H1 (cell line): ENCODE measurements around the gene MIGA1. TPM values are rescaled to one million over a fixed set of nuclear protein-coding genes. Genes with fewer than 3 reads are reported as not detected.

Experiments
- CTCF ChIA-PET: fragments of 300-600 bp; sonication (Branson Sonifier 250); formaldehyde crosslinking; loops from one replicate; lab custom pipeline; 2021; ENCODE audit not compliant: partially characterized antibody; lab: Charles Lee
- POLR2A ChIA-PET: fragments of 300-600 bp; sonication (Branson Sonifier 250); formaldehyde crosslinking; loops from one replicate; lab custom pipeline; 2021; ENCODE audit warnings: inconsistent platforms; ENCODE audit not compliant: partially characterized antibody; lab: Charles Lee
- DNase-seq, 2 experiments: peaks; one replicate each; pipeline versions ENCODE4 v3.0.0 to v3.0.0-alpha.2; 2010 to 2022; ENCODE audit warnings: low spot score in 2 of 2, low read depth in 1 of 2, mixed read lengths in 1 of 2
- FAIRE-seq: peaks from 2 replicates; lab custom pipeline; 2011; peaks lifted over from hg19 to GRCh38; lab: Jason Lieb, UNC
- H2AFZ ChIP-seq: 2 replicates; pipeline ENCODE4 v1.8.1; 2012; ENCODE audit warnings: low read length, inconsistent platforms
- H2AK5ac ChIP-seq: 2 replicates; pipeline ENCODE4 v1.6.1; 2013; ENCODE audit warnings: low read depth, low read length
- H2BK120ac ChIP-seq: replicated peaks from 2 replicates; pipeline ENCODE3; 2013; ENCODE audit warnings: low read depth, low read length, inconsistent platforms
- H2BK12ac ChIP-seq: 2 replicates; pipeline ENCODE4 v1.6.1; 2013; ENCODE audit warnings: low read depth, low read length
- H2BK15ac ChIP-seq: 2 replicates; pipeline ENCODE4 v1.6.1; 2013; ENCODE audit warnings: low read length
- H2BK20ac ChIP-seq: 2 replicates; pipeline ENCODE4 v1.6.1; 2013; ENCODE audit warnings: low read length
- H2BK5ac ChIP-seq: 2 replicates; pipeline ENCODE4 v1.6.1; 2013; ENCODE audit warnings: low read depth, low read length
- H3K14ac ChIP-seq: 2 replicates; pipeline ENCODE4 v1.6.1; 2013; ENCODE audit warnings: inconsistent platforms; ENCODE audit not compliant: insufficient read length
- H3K18ac ChIP-seq: 2 replicates; pipeline ENCODE4 v1.6.1; 2013; ENCODE audit warnings: low read length; ENCODE audit errors: extremely low read depth
- H3K23ac ChIP-seq: 2 replicates; pipeline ENCODE4 v1.6.1; 2013; ENCODE audit warnings: inconsistent platforms; ENCODE audit not compliant: insufficient read length
- H3K23me2 ChIP-seq: 2 replicates; pipeline ENCODE4 v1.6.1; 2013; ENCODE audit warnings: low read depth, low read length
- H3K27ac ChIP-seq: 2 replicates; pipeline ENCODE4 v1.6.1; 2011; ENCODE audit warnings: low read depth, low read length, inconsistent platforms
- H3K27me3 ChIP-seq, 4 experiments: replicated peaks in 1 of 4; 1 replicate in 1 of 4; 2 replicates in 3 of 4; pipeline versions ENCODE4 v1.6.1 to v1.8.1; 2011 to 2013; ENCODE audit warnings: low read length in 3 of 4, mild to moderate bottlenecking in 3 of 4, inconsistent platforms in 2 of 4, mixed read lengths in 2 of 4, moderate library complexity in 1 of 4; ENCODE audit not compliant: control insufficient read depth in 3 of 4, insufficient read depth in 3 of 4; ENCODE audit errors: extremely low read depth in 1 of 4
- H3K36me3 ChIP-seq, 4 experiments: 2 replicates each; pipeline versions ENCODE4 v1.6.1 to v1.8.1; 2011 to 2013; ENCODE audit warnings: mild to moderate bottlenecking in 4 of 4, low read length in 3 of 4, moderate library complexity in 2 of 4, control low read depth in 1 of 4, inconsistent platforms in 1 of 4; ENCODE audit not compliant: insufficient read depth in 4 of 4, control insufficient read depth in 2 of 4
- H3K4ac ChIP-seq: replicated peaks from 2 replicates; pipeline ENCODE3; 2013; ENCODE audit warnings: low read length, low read depth, mixed read lengths, inconsistent platforms; ENCODE audit not compliant: insufficient read length
- H3K4me1 ChIP-seq, 4 experiments: replicated peaks in 1 of 4; 1 replicate in 1 of 4; 2 replicates in 3 of 4; pipeline versions ENCODE4 v1.6.1 to v1.8.1; 2011 to 2013; ENCODE audit warnings: low read length in 3 of 4, inconsistent platforms in 2 of 4, mixed read lengths in 1 of 4; ENCODE audit not compliant: insufficient read depth in 4 of 4, control insufficient read depth in 3 of 4
- H3K4me2 ChIP-seq, 2 experiments: 2 replicates each; pipeline versions ENCODE4 v1.6.1 to v1.8.1; 2011 to 2013; ENCODE audit warnings: low read depth in 2 of 2, low read length in 2 of 2, control low read depth in 1 of 2, inconsistent platforms in 1 of 2, mild to moderate bottlenecking in 1 of 2; ENCODE audit not compliant: insufficient read depth in 1 of 2
- H3K4me3 ChIP-seq, 4 experiments: fragments of 200-600, 300-600 bp in 1 of 4; sonication (generic), shearing (Covaris generic), sonication (Bioruptor Twin) in 1 of 4; 2 replicates each; pipeline versions ENCODE4 v1.5.1 to v1.8.1; 2011 to 2016; ENCODE audit warnings: low read length in 4 of 4, low read depth in 3 of 4, control low read depth in 2 of 4, inconsistent platforms in 2 of 4, mild to moderate bottlenecking in 2 of 4, mixed read lengths in 1 of 4, moderate library complexity in 1 of 4; ENCODE audit not compliant: insufficient read depth in 2 of 4; ENCODE audit errors: extremely low read depth in 1 of 4
- H3K56ac ChIP-seq: replicated peaks from 2 replicates; pipeline ENCODE3; 2013; ENCODE audit warnings: low read depth, mild to moderate bottlenecking, mixed read lengths, low read length, inconsistent platforms; ENCODE audit not compliant: insufficient read length
- H3K79me1 ChIP-seq: 2 replicates; pipeline ENCODE4 v1.6.1; 2013; ENCODE audit warnings: low read depth, low read length, control low read depth
- H3K79me2 ChIP-seq, 2 experiments: 2 replicates each; pipeline versions ENCODE4 v1.6.1 to v1.8.1; 2012 to 2013; ENCODE audit warnings: low read length in 2 of 2, mild to moderate bottlenecking in 2 of 2, inconsistent platforms in 1 of 2; ENCODE audit not compliant: insufficient read depth in 2 of 2, control insufficient read depth in 1 of 2
- H3K9ac ChIP-seq, 4 experiments: replicated peaks in 1 of 4; 1 replicate in 1 of 4; 2 replicates in 3 of 4; pipeline versions ENCODE4 v1.6.1 to v1.8.1; 2011 to 2013; ENCODE audit warnings: low read depth in 3 of 4, low read length in 3 of 4, control low read depth in 2 of 4, mild to moderate bottlenecking in 2 of 4, moderate library complexity in 2 of 4, inconsistent platforms in 1 of 4; ENCODE audit errors: extremely low read depth in 1 of 4
- H3K9me3 ChIP-seq, 2 experiments: 2 replicates each; pipeline versions ENCODE4 v1.6.1 to v1.8.1; 2012 to 2013; ENCODE audit warnings: mild to moderate bottlenecking in 2 of 2, moderate library complexity in 2 of 2, control low read depth in 1 of 2, inconsistent platforms in 1 of 2, low read depth in 1 of 2, low read length in 1 of 2, mixed read lengths in 1 of 2; ENCODE audit not compliant: insufficient read depth in 2 of 2
- H4K20me1 ChIP-seq, 2 experiments: replicated peaks in 1 of 2; 2 replicates each; pipeline versions ENCODE3 to v1.8.1; 2011 to 2013; ENCODE audit warnings: inconsistent platforms in 2 of 2, low read length in 2 of 2, mild to moderate bottlenecking in 1 of 2; ENCODE audit not compliant: insufficient read depth in 2 of 2, control insufficient read depth in 1 of 2
- H4K5ac ChIP-seq: 2 replicates; pipeline ENCODE4 v1.6.1; 2013; ENCODE audit warnings: low read length, low read depth, mixed read lengths, inconsistent platforms; ENCODE audit not compliant: insufficient read length
- H4K8ac ChIP-seq: 2 replicates; pipeline ENCODE4 v1.8.0; 2013; ENCODE audit warnings: mild to moderate bottlenecking, moderate library complexity, low read length, inconsistent platforms; ENCODE audit not compliant: insufficient read depth; ENCODE audit errors: extremely low read depth
- H4K91ac ChIP-seq: replicated peaks from 2 replicates; pipeline ENCODE3; 2013; ENCODE audit warnings: low read length, mixed read lengths, inconsistent platforms; ENCODE audit not compliant: insufficient read length
- CREB1 ChIP-seq: IDR thresholded peaks from 2 replicates; pipeline ENCODE4 v1.6.1; 2012; ENCODE audit warnings: inconsistent platforms
- EGR1 ChIP-seq: IDR thresholded peaks from 2 replicates; pipeline ENCODE4 v1.6.1; 2011; ENCODE audit warnings: low read depth, low read length, borderline replicate concordance
- GABPA ChIP-seq: IDR thresholded peaks from 2 replicates; pipeline ENCODE4 v1.6.1; 2011; ENCODE audit warnings: mild to moderate bottlenecking, low read length, moderate library complexity, borderline replicate concordance; ENCODE audit not compliant: insufficient read depth
- NRF1 ChIP-seq: IDR thresholded peaks from 2 replicates; pipeline ENCODE4 v1.6.1; 2011; ENCODE audit warnings: mild to moderate bottlenecking, low read depth, low read length, improper control_type of control experiment
- PHF8 ChIP-seq: fragments of 200-600 bp; sonication (generic); conservative IDR thresholded peaks from 2 replicates; pipeline ENCODE4 v1.7.1; 2012; ENCODE audit warnings: low read depth, mild to moderate bottlenecking, inconsistent platforms, low read length, moderate library complexity
- RFX5 ChIP-seq: IDR thresholded peaks from 2 replicates; pipeline ENCODE4 v1.6.1; 2011; ENCODE audit warnings: low read depth, low read length, improper control_type of control experiment, borderline replicate concordance
- SAP30 ChIP-seq: fragments of 300-600 bp; sonication (generic); IDR thresholded peaks from 2 replicates; pipeline ENCODE4 v1.7.1; 2012; ENCODE audit warnings: low read length, moderate library complexity, mild to moderate bottlenecking, inconsistent platforms; ENCODE audit not compliant: insufficient read depth, insufficient replicate concordance
- SIRT6 ChIP-seq: IDR thresholded peaks from one replicate; pipeline ENCODE4 v1.7.1; 2012; ENCODE audit warnings: low read length, inconsistent platforms
- SP4 ChIP-seq: IDR thresholded peaks from 2 replicates; pipeline ENCODE4 v1.6.1; 2012; ENCODE audit warnings: low read length, inconsistent platforms
- TAF7 ChIP-seq: optimal IDR thresholded peaks from 2 replicates; pipeline ENCODE3; 2011; ENCODE audit warnings: low read depth, mild to moderate bottlenecking, inconsistent platforms, low read length, moderate library complexity, borderline replicate concordance
- YY1 ChIP-seq: IDR thresholded peaks from 2 replicates; pipeline ENCODE4 v1.6.1; 2011; ENCODE audit warnings: low read depth, mild to moderate bottlenecking, low read length
- polyA plus RNA-seq, 7 experiments: library from polyadenylated mRNA; depleted of rRNA in 3 of 7; stranded (reverse) in 5 of 7; unstranded in 2 of 7; fragments of >200 nt in 5 of 7; fragments of 200-250 nt in 2 of 7; gene quantifications; 1 replicate in 5 of 7; 2 replicates in 1 of 7; 4 replicates in 1 of 7; pipeline versions ENCODE4 v1.2.1 to v1.2.3, GENCODE V29; 2011 to 2013; ENCODE audit warnings: missing spikeins in 2 of 7, mixed read lengths in 2 of 7
- total RNA-seq: library from RNA; stranded (reverse); fragmentation: NEBNext Ultra II Directional; extraction: Animal tissue kit (Norgen Biotek cat#: 25700); gene quantifications from 2 replicates; pipeline ENCODE4 v1.2.1, GENCODE V29; 2021
- TF ChIP-seq, protein P1 (sequence below): IDR thresholded peaks from 2 replicates; pipeline ENCODE4 v1.6.1; 2012; ENCODE audit warnings: inconsistent platforms

The MIGA1 gene
- total and polyA plus RNA-seq, 2 of the 8 experiments (the other 6 are each of a cell fraction or from before 2014, with no cell fraction given): 0.95 to 7.0 TPM

DNA sequence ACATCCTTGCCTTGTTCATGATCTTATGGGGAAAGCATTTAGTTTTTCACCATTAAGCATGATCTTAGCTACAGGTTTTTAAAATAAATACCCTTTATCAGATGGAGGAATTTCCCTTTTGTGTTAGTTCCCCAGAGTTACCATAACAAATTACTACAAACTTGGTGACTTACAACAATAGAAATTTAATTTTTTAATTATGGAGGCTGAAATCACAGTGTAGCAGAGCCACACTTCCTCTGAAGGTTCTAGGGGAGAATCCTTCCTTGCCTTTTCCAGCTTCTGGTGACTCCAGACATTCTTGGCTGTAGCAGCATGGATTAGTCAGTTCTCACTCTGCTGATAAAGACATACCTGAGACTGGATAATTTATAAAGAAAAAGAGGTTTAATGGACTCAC, 18.5 kb downstream of the MIGA1 start:
- no peak for DNase-seq
- Histone ChIP-seq H3K79me2 (no peaks in the 10 kb centered on the region), H3K56ac (no peak overlapping the region), H3K4me1 (no peaks in the 10 kb centered on the region), H2BK5ac (no peak overlapping the region), H3K18ac (no peak overlapping the region), H2BK20ac (no peak overlapping the region), H3K23ac (no peak overlapping the region), H2BK120ac (no peak overlapping the region), H3K9ac (no peak overlapping the region), H3K4me2 (no peak overlapping the region), H3K27me3 (no peaks in the 10 kb centered on the region), H3K9me3 (no peaks in the 10 kb centered on the region), H3K4ac (no peak overlapping the region), H2BK15ac (no peak overlapping the region), H3K4me3 (no peak overlapping the region), H4K20me1 (peaks cover 0 to 4% of the 10 kb centered on the region in 2 experiments), H3K14ac (no peak overlapping the region), H2AFZ (no peak overlapping the region), H4K8ac (no peak overlapping the region), H2BK12ac (no peak overlapping the region), H3K36me3 (no peaks in the 10 kb centered on the region; a peak in 1 of 8 replicates), H3K23me2 (no peaks in the 10 kb centered on the region), H4K5ac (no peak overlapping the region), H3K79me1 (no peaks in the 10 kb centered on the region), H4K91ac (no peak overlapping the region), H3K27ac (no peak overlapping the region), H2AK5ac (no peak overlapping the region)
- FAIRE-seq: no peak
- ChIA-PET POLR2A (interaction anchor here (0.7 kb wide), 1 partner anchor 30 kb away, joined by 3 read pairs; no protein-coding TSS in a partner anchor), CTCF (interaction anchor here (0.9 to 1.4 kb wide), 3 partner anchors 11 to 192 kb away, joined by 3 to 4 read pairs (median 3); no protein-coding TSS in a partner anchor)
- no peak for TF ChIP-seq TAF7
- TF ChIP-seq NRF1: no peak
- TF ChIP-seq YY1: no peak
- no peak for TF ChIP-seq EGR1
- TF ChIP-seq SP4: no peak
- TF ChIP-seq CREB1: no peak
- no peak for TF ChIP-seq RFX5
- TF ChIP-seq SIRT6: no peak
- TF ChIP-seq PHF8: no peak
- TF ChIP-seq SAP30: no peak
- no peak for TF ChIP-seq GABPA
- TF ChIP-seq, protein P1, sequence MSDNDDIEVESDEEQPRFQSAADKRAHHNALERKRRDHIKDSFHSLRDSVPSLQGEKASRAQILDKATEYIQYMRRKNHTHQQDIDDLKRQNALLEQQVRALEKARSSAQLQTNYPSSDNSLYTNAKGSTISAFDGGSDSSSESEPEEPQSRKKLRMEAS: no peak
